Stomach (tissue), 9 donors: Measurements from ENCODE around the gene TMOD3. TPM values are rescaled to one million over a fixed set of nuclear protein-coding genes. Genes with fewer than 3 reads are reported as not detected.

Source experiments
- DNase-seq, 2 donors: peaks; one replicate each; pipeline versions ENCODE4 v3.0.0 to v3.0.0-alpha.2; 2013 to 2019
- H3K27ac ChIP-seq, 5 donors: fragments of 200-600 bp in 4 of 5; sonication (generic) in 4 of 5; one replicate each; pipeline ENCODE4 v1.5.1; 2013 to 2019; ENCODE audit warnings: mild to moderate bottlenecking in 1 of 5, moderate library complexity in 1 of 5
- H3K27me3 ChIP-seq, 3 donors: fragments of 200-600 bp; sonication (generic); one replicate each; pipeline ENCODE4 v1.5.1; 2017 to 2019; ENCODE audit warnings: mixed run types in 1 of 3
- H3K36me3 ChIP-seq, 4 donors: fragments of 200-600 bp; sonication (generic); 1 replicate in 3 of 4; 2 replicates in 1 of 4; pipeline ENCODE4 v1.5.1; 2016 to 2019
- H3K4me1 ChIP-seq, 4 donors: fragments of 200-600 bp; sonication (generic); one replicate each; pipeline ENCODE4 v1.5.1; 2016 to 2019
- H3K4me3 ChIP-seq, 4 donors: fragments of 200-600 bp; sonication (generic) in 3 of 4; one replicate each; pipeline ENCODE4 v1.5.1; 2016 to 2019; ENCODE audit warnings: mild to moderate bottlenecking in 1 of 4
- H3K9me3 ChIP-seq, 4 donors: fragments of 200-600 bp; sonication (generic); one replicate each; pipeline ENCODE4 v1.5.1; 2016 to 2019
- EP300 ChIP-seq: sonication (generic); formaldehyde crosslinking; IDR thresholded peaks from one replicate; pipeline ENCODE4 v1.6.1; 2017; ENCODE audit warnings: antibody characterized with exemption
- POLR2A ChIP-seq, 4 donors: fragments of 450-650 bp; IDR thresholded peaks; one replicate each; pipeline ENCODE4 v1.6.1; 2016; ENCODE audit warnings: antibody characterized with exemption in 4 of 4, control low read depth in 2 of 4, mild to moderate bottlenecking in 1 of 4, moderate library complexity in 1 of 4
- POLR2AphosphoS5 ChIP-seq, 3 donors: sonication (generic); formaldehyde crosslinking; IDR thresholded peaks; one replicate each; pipeline ENCODE4 v1.6.1; 2016; ENCODE audit warnings: antibody characterized with exemption in 3 of 3
- WGBS, 5 donors: extraction: QIAGEN DNeasy Blood & Tissue Kit in 3 of 5; methylation state at CpG; one replicate each; pipeline versions ENCODE4 v1.1.5 to v1.1.7; 2013 to 2018; 5-methylcytosine and 5-hydroxymethylcytosine counted together
- intact Hi-C: fragments of 100-400 bp; cut with DNase I; formaldehyde crosslinking; loops from one replicate; pipeline ENCODE4 v1.15.1; 2023; ENCODE audit warnings: low total_unique reads
- polyA plus RNA-seq, 3 donors: library from polyadenylated mRNA; stranded (reverse); fragments of 200-250 nt; gene quantifications; one replicate each; pipeline ENCODE4 v1.2.3, GENCODE V29; 2013
- small RNA-seq, 4 donors: library from RNA; depleted of rRNA; stranded (forward); fragments of <200 nt; gene quantifications; one replicate each; pipeline ENCODE3, GENCODE V24; 2016
- total RNA-seq, 5 donors: library from RNA; depleted of rRNA; stranded (reverse); fragments of >200 nt; gene quantifications; one replicate each; pipeline versions ENCODE4 v1.1.0 to v1.2.3, GENCODE V29; 2014 to 2016
- TF ChIP-seq, protein P1 (sequence below), 7 experiments: fragments of 450-650 bp in 4 of 7; fragments of 200-600 bp in 3 of 7; sonication (generic) in 3 of 7; IDR thresholded peaks; one replicate each; pipeline ENCODE4 v1.5.1; 2016 to 2019; ENCODE audit warnings: antibody characterized with exemption in 7 of 7, control low read depth in 2 of 7, mild to moderate bottlenecking in 1 of 7
- donor health status: healthy with polysubstance abuse.
- donor health status: Bipolar disorder and iron deficiency.
- donor health status: healthy.

TMOD3 gene
- total and polyA plus RNA-seq, 8 donors = 10.1 to 64.3 (median 15.2) TPM

- H3K9me3 ChIP-seq = no peaks in the 10 kb centered on the region
- intact Hi-C loops = no loop called here
- H3K27ac ChIP-seq = no peak overlapping the region
- no peaks in the 10 kb centered on the region for H3K27me3 ChIP-seq
- no peak for TF ChIP-seq POLR2AphosphoS5 (IDR thresholded peaks at IDR 0.05)
- TF ChIP-seq, protein P1, sequence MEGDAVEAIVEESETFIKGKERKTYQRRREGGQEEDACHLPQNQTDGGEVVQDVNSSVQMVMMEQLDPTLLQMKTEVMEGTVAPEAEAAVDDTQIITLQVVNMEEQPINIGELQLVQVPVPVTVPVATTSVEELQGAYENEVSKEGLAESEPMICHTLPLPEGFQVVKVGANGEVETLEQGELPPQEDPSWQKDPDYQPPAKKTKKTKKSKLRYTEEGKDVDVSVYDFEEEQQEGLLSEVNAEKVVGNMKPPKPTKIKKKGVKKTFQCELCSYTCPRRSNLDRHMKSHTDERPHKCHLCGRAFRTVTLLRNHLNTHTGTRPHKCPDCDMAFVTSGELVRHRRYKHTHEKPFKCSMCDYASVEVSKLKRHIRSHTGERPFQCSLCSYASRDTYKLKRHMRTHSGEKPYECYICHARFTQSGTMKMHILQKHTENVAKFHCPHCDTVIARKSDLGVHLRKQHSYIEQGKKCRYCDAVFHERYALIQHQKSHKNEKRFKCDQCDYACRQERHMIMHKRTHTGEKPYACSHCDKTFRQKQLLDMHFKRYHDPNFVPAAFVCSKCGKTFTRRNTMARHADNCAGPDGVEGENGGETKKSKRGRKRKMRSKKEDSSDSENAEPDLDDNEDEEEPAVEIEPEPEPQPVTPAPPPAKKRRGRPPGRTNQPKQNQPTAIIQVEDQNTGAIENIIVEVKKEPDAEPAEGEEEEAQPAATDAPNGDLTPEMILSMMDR (IDR thresholded peaks at IDR 0.05) = no peak
- no peak for TF ChIP-seq EP300
- no peak for TF ChIP-seq POLR2A (IDR thresholded peaks at IDR 0.05)
- WGBS, 5 donors = 83 to 93% (median 89%) methylated on average over 3 of the region's 3 CpGs
- DNase-seq = no peak
- H3K4me1 ChIP-seq = no peaks in the 10 kb centered on the region
- H3K36me3 ChIP-seq = peaks cover 49 to 100% (median 100%) of the 10 kb centered on the region in 4 donors
- H3K4me3 ChIP-seq = no peak overlapping the region
These were observed 123.4 kb downstream of the TMOD3 start for GRCh38 chr15:51952805-51953204.

DNA sequence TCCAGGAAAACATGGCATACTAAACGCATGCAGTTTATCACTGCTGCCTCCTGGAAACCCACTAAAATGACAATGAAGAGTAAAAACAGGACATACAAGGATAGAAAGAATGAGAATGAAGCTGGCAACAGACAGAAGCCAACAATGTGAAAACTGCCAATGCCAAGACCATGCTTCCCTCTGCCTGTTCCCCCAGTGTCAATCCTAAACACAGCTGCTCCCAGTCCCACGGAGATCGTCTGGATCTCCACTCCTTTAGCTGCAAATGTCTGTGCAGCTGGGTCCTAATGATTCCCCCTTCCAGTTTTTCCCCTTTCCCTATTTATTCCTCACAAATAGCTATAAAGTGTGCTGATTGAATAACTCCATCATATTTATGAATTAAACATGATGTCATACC is 126.1 kb downstream of the TMOD3 start:
- H3K4me3 ChIP-seq = no peak overlapping the region
- no peak for DNase-seq
- no peaks in the 10 kb centered on the region for H3K27me3 ChIP-seq
- H3K4me1 ChIP-seq = no peaks in the 10 kb centered on the region
- no peaks in the 10 kb centered on the region for H3K9me3 ChIP-seq
- no peak overlapping the region for H3K27ac ChIP-seq
- TF ChIP-seq, protein P1 (IDR thresholded peaks at IDR 0.05) = no peak
- TF ChIP-seq POLR2A (IDR thresholded peaks at IDR 0.05) (no peak), POLR2AphosphoS5 (IDR thresholded peaks at IDR 0.05) (no peak), EP300 (no peak)
- intact Hi-C loops = no loop called here
- peaks cover 36 to 99% (median 99%) of the 10 kb centered on the region in 4 donors for H3K36me3 ChIP-seq
- WGBS, 5 donors = 90 to 94% (median 93%) methylated on average over 3 of the region's 3 CpGs

Small RNA genes lying within 50 kb of the gene (small RNA-seq; reads per million reads assigned to genes)
- gene AC090971.5 = 0 reads per million in 4 donors
- 0 reads per million in 4 donors for gene RF00017
- gene RF00019 = 0 reads per million in 4 donors
- 0 reads per million in 4 donors for gene RNU6-90P

Other genes starting within 250 kb of the TMOD3 start
- 10 to 100 TPM; 21.0 to 78.4 (median 42.5) TPM for gene DMXL2, start 206.9 kb upstream of the TMOD3 start, total RNA-seq
- 10 to 100 TPM in 1 of 3 donors, 1 to 10 TPM in 2; 4.9 to 14.6 (median 6.0) TPM for gene DMXL2, start 206.9 kb upstream of the TMOD3 start, polyA plus RNA-seq
- 1 to 10 TPM in 1 of 5 donors, under 1 TPM in 1, not detected in 3; 0.43 to 2.4 TPM for gene SCG3, start 148.2 kb upstream of the TMOD3 start, total RNA-seq
- under 1 TPM; 0.31 to 0.93 (median 0.88) TPM for gene SCG3, start 148.2 kb upstream of the TMOD3 start, polyA plus RNA-seq
- 10 to 100 TPM in 3 of 5 donors, 1 to 10 TPM in 1, not detected in 1; 4.8 to 24.9 (median 14.6) TPM for gene LYSMD2, start 92.0 kb upstream of the TMOD3 start, total RNA-seq
- 10 to 100 TPM; 10.7 to 12.2 (median 11.7) TPM for gene LYSMD2, start 92.0 kb upstream of the TMOD3 start, polyA plus RNA-seq
- 10 to 100 TPM in 1 of 5 donors, 1 to 10 TPM in 3, under 1 TPM in 1; 0.87 to 19.3 (median 2.9) TPM for gene TMOD2, start 78.1 kb upstream of the TMOD3 start, total RNA-seq
- gene TMOD2, start 78.1 kb upstream of the TMOD3 start, polyA plus RNA-seq = 1 to 10 TPM; 1.1 to 3.4 (median 3.2) TPM
- gene LEO1, start 142.1 kb downstream of the TMOD3 start, total RNA-seq = 10 to 100 TPM in 3 of 5 donors, 1 to 10 TPM in 1, under 1 TPM in 1; 0.58 to 16.3 (median 10.6) TPM
- gene LEO1, start 142.1 kb downstream of the TMOD3 start, polyA plus RNA-seq = 10 to 100 TPM in 2 of 3 donors, 1 to 10 TPM in 1; 9.5 to 13.7 (median 11.8) TPM
- gene MAPK6, start 189.6 kb downstream of the TMOD3 start, total RNA-seq = 100 to 1,000 TPM in 1 of 5 donors, 10 to 100 TPM in 3, 1 to 10 TPM in 1; 2.3 to 159 (median 26.8) TPM
- gene MAPK6, start 189.6 kb downstream of the TMOD3 start, polyA plus RNA-seq = 10 to 100 TPM in 2 of 3 donors, 1 to 10 TPM in 1; 8.3 to 13.3 (median 10.1) TPM